ENCODE data around the gene GPR183.

Gene GPR183

GRCh38 chr13:99297331-99297730 lies 9.9 kb downstream of the GPR183 start:
- TF ChIP-seq USF1 (IDR thresholded peaks at IDR 0.05) = no peak
- no peak for TF ChIP-seq MAX (IDR thresholded peaks at IDR 0.05)
- no peak for TF ChIP-seq EP300 (IDR thresholded peaks at IDR 0.05; ENCODE audit: borderline replicate concordance)
- no peak for TF ChIP-seq CREB1 (IDR thresholded peaks at IDR 0.05; ENCODE audit: low read depth)
- TF ChIP-seq REST (IDR thresholded peaks at IDR 0.05; ENCODE audit: low read depth) = no peak
- TF ChIP-seq NFIC (IDR thresholded peaks at IDR 0.05) = no peak
- TF ChIP-seq RAD21 (IDR thresholded peaks at IDR 0.05; ENCODE audit: low read depth) = no peak
- TF ChIP-seq TAF1 (IDR thresholded peaks at IDR 0.05; ENCODE audit: low read depth) = no peak
- no peak for TF ChIP-seq TCF12 (IDR thresholded peaks at IDR 0.05; ENCODE audit: low read depth)
- no peak for TF ChIP-seq EGR1 (IDR thresholded peaks at IDR 0.05)

GRCh38 chr13:99296398-99296797 lies 10.8 kb downstream of the GPR183 start:
- TF ChIP-seq YY1 (IDR thresholded peaks at IDR 0.05; ENCODE audit: low read depth) (no peak), USF1 (IDR thresholded peaks at IDR 0.05) (no peak), FOXM1 (IDR thresholded peaks at IDR 0.05; ENCODE audit: borderline replicate concordance, low read depth) (no peak), CEBPB (IDR thresholded peaks at IDR 0.05) (no peak), REST (IDR thresholded peaks at IDR 0.05; ENCODE audit: low read depth) (no peak)

DNA sequence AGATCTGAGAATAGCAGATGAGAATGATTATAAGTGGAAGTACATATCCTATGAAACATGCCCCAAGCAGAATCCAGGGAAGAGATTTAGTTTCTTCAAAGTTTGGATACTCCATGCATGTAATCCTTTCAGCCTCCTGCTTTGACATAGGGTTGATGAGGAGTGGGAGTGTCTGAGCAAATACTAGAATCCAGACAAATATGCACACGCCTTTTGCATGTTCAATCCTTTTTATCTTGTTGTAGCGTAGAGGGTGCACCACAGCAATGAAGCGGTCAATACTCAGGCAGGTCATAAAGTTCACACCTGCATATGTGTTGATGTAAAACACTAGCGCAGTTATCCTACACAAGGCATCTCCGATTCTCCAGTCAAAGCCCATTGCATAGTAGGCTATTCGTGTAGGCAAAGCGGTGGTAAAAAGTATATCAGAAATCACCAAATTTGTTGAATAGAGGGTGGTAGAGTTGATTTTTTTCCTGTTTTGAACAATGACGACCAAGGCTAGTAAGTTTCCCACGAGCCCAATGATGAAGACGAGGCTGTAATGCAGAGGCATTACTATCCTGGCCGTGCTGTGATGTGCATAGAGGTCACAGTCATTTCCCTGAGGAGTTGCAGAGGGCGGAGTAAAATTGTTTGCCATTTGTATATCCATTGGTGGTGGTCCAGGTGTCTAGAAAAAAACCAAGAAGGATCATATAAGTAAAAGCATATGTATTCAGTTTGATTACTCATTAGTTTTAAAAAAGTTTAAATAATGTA lies 11.5 kb downstream of the GPR183 start:
- TF ChIP-seq REST (IDR thresholded peaks at IDR 0.05; ENCODE audit: low read depth) (no peak), CREB1 (IDR thresholded peaks at IDR 0.05; ENCODE audit: low read depth) (no peak), EP300 (IDR thresholded peaks at IDR 0.05; ENCODE audit: borderline replicate concordance) (no peak), ZBTB7A (IDR thresholded peaks at IDR 0.05; ENCODE audit: low read depth) (no peak), TAF1 (IDR thresholded peaks at IDR 0.05; ENCODE audit: low read depth) (no peak), YY1 (IDR thresholded peaks at IDR 0.05; ENCODE audit: low read depth) (no peak), EGR1 (IDR thresholded peaks at IDR 0.05) (no peak)

- TF ChIP-seq CREB1 (IDR thresholded peaks at IDR 0.05; ENCODE audit: low read depth) (no peak), ZBTB7A (IDR thresholded peaks at IDR 0.05; ENCODE audit: low read depth) (no peak), TCF12 (IDR thresholded peaks at IDR 0.05; ENCODE audit: low read depth) (no peak), MAX (IDR thresholded peaks at IDR 0.05) (no peak), NFIC (IDR thresholded peaks at IDR 0.05) (no peak), YY1 (IDR thresholded peaks at IDR 0.05; ENCODE audit: low read depth) (no peak), EGR1 (IDR thresholded peaks at IDR 0.05) (no peak)
Observed at GRCh38 chr13:99294958-99295357, 12.2 kb downstream of the GPR183 start.

GRCh38 chr13:99294198-99294597 lies 13.0 kb downstream of the GPR183 start:
- no peak for TF ChIP-seq TEAD4 (IDR thresholded peaks at IDR 0.05)
- no peak for TF ChIP-seq EP300 (IDR thresholded peaks at IDR 0.05; ENCODE audit: borderline replicate concordance)
- TF ChIP-seq TAF1 (IDR thresholded peaks at IDR 0.05; ENCODE audit: low read depth) = no peak
- no peak for TF ChIP-seq USF1 (IDR thresholded peaks at IDR 0.05)
- no peak for TF ChIP-seq TCF12 (IDR thresholded peaks at IDR 0.05; ENCODE audit: low read depth)
- TF ChIP-seq ZBTB7A (IDR thresholded peaks at IDR 0.05; ENCODE audit: low read depth) = no peak

Measured in Ishikawa (cell line).